HG02623 (cell line): ENCODE results near the gene PXMP4.
A peak's percentile ranks its signal among the peaks of the same experiment; 100 is the strongest.

Source experiments
- ATAC-seq: cut with Tn5 transposase; IDR thresholded peaks from one replicate; pipeline ENCODE4 v1.9.1; 2021; ENCODE audit warnings: moderate library complexity; ENCODE audit not compliant: unreplicated experiment

PXMP4 gene

GRCh38 chr20:33685328-33686099, 34.6 kb downstream of the PXMP4 start:
- ATAC-seq = peak; percentile 31

GRCh38 chr20:33684533-33685327, 35.4 kb downstream of the PXMP4 start:
- no peak for ATAC-seq

GRCh38 chr20:33681728-33682353, 38.3 kb downstream of the PXMP4 start:
- no peak for ATAC-seq

- no peak for ATAC-seq
Measured at GRCh38 chr20:33681288-33681687, 38.8 kb downstream of the PXMP4 start.

GRCh38 chr20:33680686-33681085, 39.4 kb downstream of the PXMP4 start:
- ATAC-seq = no peak

GRCh38 chr20:33679758-33680485, 40.2 kb downstream of the PXMP4 start:
- ATAC-seq = no peak

GRCh38 chr20:33677991-33678702, 42.0 kb downstream of the PXMP4 start:
- ATAC-seq = no peak

- ATAC-seq = no peak
Measured at GRCh38 chr20:33676652-33677645, 43.2 kb downstream of the PXMP4 start.

- no peak for ATAC-seq
Measured at GRCh38 chr20:33676121-33676520, 44.0 kb downstream of the PXMP4 start.

- ATAC-seq = no peak
Measured at GRCh38 chr20:33675136-33675959, 44.8 kb downstream of the PXMP4 start.

- peak; percentile 43 for ATAC-seq
Measured at GRCh38 chr20:33674294-33675135, 45.6 kb downstream of the PXMP4 start, which contains the start of gene NECAB3. Gene NECAB3, minus strand, starts transcription at chr20:33674428. Its CDS starts 76 bp downstream, at chr20:33674352.

- ATAC-seq = no peak
Measured at GRCh38 chr20:33673410-33674293, 46.5 kb downstream of the PXMP4 start.

- ATAC-seq = no peak
Measured at GRCh38 chr20:33673114-33673409, 47.0 kb downstream of the PXMP4 start.

GRCh38 chr20:33672426-33673113, 47.5 kb downstream of the PXMP4 start:
- ATAC-seq = no peak

GRCh38 chr20:33671573-33672288, 48.4 kb downstream of the PXMP4 start:
- no peak for ATAC-seq
